Lower lobe of right lung (tissue), 2 donors: ENCODE results near the gene KIF14. TPM values are rescaled to one million over a fixed set of nuclear protein-coding genes. Genes with fewer than 3 reads are reported as not detected.

Experiments used
- ATAC-seq, 2 donors: fragments of 200-7000 bp; cut with Tn5 transposase; one replicate each; pipeline ENCODE4 v1.9.1; 2020 to 2022; ENCODE audit warnings: mild to moderate bottlenecking in 2 of 2, moderate library complexity in 2 of 2
- DNase-seq: peaks from one replicate; pipeline ENCODE4 v3.0.0-alpha.2; 2020
- H3K27ac ChIP-seq: fragments of 200-600 bp; one replicate; pipeline ENCODE4 v1.8.0; 2022
- H3K27me3 ChIP-seq: fragments of 200-600 bp; one replicate; pipeline ENCODE4 v1.8.0; 2022; ENCODE audit warnings: low read depth
- H3K36me3 ChIP-seq: fragments of 200-600 bp; one replicate; pipeline ENCODE4 v1.8.0; 2022; ENCODE audit warnings: mild to moderate bottlenecking
- H3K4me1 ChIP-seq: fragments of 200-600 bp; one replicate; pipeline ENCODE4 v1.8.0; 2022
- H3K4me3 ChIP-seq: fragments of 200-600 bp; one replicate; pipeline ENCODE4 v1.8.0; 2022; ENCODE audit warnings: mild to moderate bottlenecking
- H3K9me3 ChIP-seq: fragments of 200-600 bp; one replicate; pipeline ENCODE4 v1.8.0; 2022
- intact Hi-C: fragments of 100-400 bp; cut with DNase I; formaldehyde crosslinking; loops from one replicate; pipeline ENCODE4 v1.11.0; 2022
- total RNA-seq: library from RNA; stranded (reverse); fragmentation: NEBNext Ultra II Directional; extraction: Animal tissue kit (Norgen Biotek cat#: 25700); gene quantifications from one replicate; pipeline ENCODE4 v1.2.1, GENCODE V29; 2021
- TF ChIP-seq, protein P1 (sequence below): fragments of 200-600 bp; IDR thresholded peaks from one replicate; pipeline ENCODE4 v1.8.0; 2022; ENCODE audit warnings: antibody characterized with exemption, mild to moderate bottlenecking
- donor health status: DM: no; HTN: yes; CAD: no; lungs with severe emphysema.

KIF14 gene
- total RNA-seq, 1 donor from 2014 or later = 0.44 TPM

DNA sequence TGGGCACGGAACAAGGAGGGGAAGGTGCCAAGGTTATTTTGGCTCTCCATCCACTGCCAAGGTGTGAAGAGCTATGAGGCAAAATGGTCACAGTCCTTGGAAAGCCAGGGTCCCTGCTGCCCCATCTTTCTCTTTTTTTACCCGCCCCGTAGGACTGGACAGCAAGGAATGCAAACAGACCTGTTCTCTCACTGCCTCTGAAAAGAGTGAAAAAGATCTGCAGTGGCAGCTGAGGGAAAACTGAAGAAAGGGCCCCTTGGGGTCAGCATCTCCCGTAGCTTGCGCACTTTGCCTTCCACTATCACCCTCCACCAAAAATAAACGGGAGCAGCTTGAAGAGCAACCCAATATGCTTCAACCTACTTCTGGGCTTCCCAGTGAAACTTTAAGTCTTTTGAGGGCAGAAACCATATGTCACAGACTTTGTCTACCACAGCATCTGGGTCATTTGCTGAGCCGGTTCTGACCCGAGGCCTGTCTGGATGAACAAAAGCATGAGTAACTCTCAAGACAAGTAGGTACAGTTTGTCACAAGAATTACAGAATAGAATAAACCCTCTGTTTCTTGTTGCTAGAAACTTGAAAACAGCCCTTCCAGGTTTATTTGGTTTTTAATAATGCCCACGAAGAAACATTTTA, 9.4 kb upstream of the KIF14 start:
- TF ChIP-seq, protein P1, sequence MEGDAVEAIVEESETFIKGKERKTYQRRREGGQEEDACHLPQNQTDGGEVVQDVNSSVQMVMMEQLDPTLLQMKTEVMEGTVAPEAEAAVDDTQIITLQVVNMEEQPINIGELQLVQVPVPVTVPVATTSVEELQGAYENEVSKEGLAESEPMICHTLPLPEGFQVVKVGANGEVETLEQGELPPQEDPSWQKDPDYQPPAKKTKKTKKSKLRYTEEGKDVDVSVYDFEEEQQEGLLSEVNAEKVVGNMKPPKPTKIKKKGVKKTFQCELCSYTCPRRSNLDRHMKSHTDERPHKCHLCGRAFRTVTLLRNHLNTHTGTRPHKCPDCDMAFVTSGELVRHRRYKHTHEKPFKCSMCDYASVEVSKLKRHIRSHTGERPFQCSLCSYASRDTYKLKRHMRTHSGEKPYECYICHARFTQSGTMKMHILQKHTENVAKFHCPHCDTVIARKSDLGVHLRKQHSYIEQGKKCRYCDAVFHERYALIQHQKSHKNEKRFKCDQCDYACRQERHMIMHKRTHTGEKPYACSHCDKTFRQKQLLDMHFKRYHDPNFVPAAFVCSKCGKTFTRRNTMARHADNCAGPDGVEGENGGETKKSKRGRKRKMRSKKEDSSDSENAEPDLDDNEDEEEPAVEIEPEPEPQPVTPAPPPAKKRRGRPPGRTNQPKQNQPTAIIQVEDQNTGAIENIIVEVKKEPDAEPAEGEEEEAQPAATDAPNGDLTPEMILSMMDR = no peak
- H3K4me3 ChIP-seq = no peak overlapping the region
- ATAC-seq (no peak), DNase-seq (no peak)
- no peak overlapping the region for H3K27ac ChIP-seq
- no peaks in the 10 kb centered on the region for H3K27me3 ChIP-seq
- intact Hi-C loops = loop anchor here (10.0 kb wide), 1 partner anchor 175 kb away; no protein-coding TSS in a partner anchor
- H3K4me1 ChIP-seq = no peaks in the 10 kb centered on the region
- H3K36me3 ChIP-seq = no peaks in the 10 kb centered on the region
- no peaks in the 10 kb centered on the region for H3K9me3 ChIP-seq

DNA sequence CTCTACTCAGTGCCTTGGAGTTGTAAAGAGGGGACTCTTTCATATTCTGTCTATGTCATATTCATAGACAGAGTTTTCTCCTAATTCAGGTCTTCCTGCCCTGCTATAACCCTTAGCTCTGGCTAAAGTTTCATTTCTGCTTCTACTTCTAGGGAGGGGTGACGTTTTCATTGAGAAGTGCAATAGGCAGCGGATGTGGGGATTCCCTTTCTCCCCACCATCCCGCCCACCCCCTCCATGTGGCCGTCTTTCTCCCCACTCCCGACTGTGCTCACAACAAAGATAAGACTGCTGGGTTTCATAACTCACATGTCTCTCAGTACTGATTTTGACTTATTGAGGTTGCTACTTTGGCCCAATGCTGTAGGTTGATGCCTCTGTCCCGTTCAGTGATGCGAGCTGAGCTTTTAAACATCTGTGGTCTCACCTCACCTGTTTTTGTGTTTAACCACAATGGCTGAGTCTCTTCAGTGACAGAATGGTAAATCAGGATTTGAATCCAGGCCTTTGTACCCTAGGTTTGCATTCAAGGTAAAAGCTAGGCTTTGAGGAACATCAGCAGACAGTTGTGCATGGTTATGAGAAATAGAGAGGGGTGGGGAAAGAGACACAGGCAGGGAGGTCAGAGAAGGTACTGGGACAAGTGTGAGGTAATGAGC, 7.8 kb upstream of the KIF14 start:
- peak; percentile 54 to 71 for ATAC-seq
- intact Hi-C loops = loop anchor here (10.0 kb wide), 1 partner anchor 176 kb away; no protein-coding TSS in a partner anchor

DNA sequence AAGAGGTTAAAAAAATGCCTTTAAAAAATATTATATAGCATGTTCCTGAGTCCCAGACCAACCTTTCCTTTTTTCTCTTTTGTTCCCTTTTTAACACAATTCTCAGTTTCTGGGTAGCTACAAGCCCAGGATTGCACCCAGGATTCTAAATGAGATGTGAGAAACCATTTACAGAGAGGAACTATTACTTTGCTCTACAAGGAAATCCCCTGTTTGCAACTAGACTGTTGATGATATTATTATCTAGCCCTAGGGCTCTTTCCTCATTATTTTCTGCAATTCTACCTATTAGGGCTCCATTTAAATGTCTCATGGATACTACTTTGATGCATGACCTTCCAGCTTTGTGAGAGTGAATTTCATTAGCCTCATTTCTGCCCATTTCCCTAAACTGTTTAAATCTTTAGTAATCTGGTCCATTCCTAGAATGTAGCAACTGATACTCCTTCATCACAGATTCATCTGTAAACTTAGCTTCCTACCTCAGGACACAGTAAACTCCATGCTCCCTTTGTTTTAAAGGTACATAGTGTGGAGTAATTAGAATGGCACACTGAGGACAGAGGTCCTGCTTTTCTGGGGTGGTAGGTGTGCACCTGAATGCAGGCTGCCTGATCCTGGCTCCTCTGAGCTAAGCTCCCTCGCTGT, 7.1 kb upstream of the KIF14 start:
- H3K27ac ChIP-seq = no peak overlapping the region
- no peaks in the 10 kb centered on the region for H3K4me1 ChIP-seq
- no peak overlapping the region for H3K4me3 ChIP-seq
- intact Hi-C loops = loop anchor here (10.0 kb wide), 1 partner anchor 177 kb away; no protein-coding TSS in a partner anchor
- TF ChIP-seq, protein P1 = no peak
- ATAC-seq = peak in 1 of 2 donors; percentile 38
- H3K27me3 ChIP-seq = no peaks in the 10 kb centered on the region
- no peaks in the 10 kb centered on the region for H3K9me3 ChIP-seq
- H3K36me3 ChIP-seq = no peaks in the 10 kb centered on the region
- no peak for DNase-seq

More for the DNA sequence above, 7.8 kb upstream of the KIF14 start:
- TF ChIP-seq, protein P1 = no peak
- Histone ChIP-seq H3K4me3 (no peak overlapping the region), H3K9me3 (no peaks in the 10 kb centered on the region), H3K4me1 (no peaks in the 10 kb centered on the region), H3K36me3 (no peaks in the 10 kb centered on the region), H3K27ac (no peak overlapping the region), H3K27me3 (no peaks in the 10 kb centered on the region)
- no peak for DNase-seq

DNA sequence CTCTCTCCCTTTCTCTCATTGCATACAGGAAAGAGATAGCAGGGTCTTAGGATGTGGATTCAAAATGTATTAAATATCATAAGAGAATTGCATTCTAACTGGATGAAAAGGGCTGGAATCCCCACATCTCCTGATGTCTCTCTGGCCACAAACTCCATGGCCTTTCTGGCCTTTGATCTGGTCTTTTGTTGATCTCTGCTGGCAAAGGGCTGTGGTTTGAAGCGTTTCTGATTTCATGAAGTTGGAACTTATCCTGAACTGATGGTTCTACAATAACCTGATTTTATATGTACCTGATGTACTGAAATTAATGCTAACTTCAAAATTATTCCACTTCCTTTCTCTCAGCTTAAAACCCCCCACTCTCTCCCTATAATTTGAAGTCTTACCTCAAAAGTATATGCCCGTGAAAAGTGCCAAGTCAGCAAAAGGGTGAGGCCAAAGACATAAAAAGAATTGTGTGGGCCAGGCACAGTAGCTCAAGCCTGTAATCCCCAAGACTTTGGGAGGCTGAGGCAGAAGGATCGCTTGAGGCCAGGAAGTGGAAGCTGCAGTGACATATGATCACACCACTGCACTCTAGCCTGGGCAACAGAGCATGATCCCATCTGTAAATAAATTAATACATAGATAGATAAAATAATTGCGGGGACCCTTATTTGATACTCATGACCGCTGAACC, 6.4 kb upstream of the KIF14 start:
- no peak overlapping the region for H3K4me3 ChIP-seq
- intact Hi-C loops = loop anchor here (10.0 kb wide), 1 partner anchor 178 kb away; no protein-coding TSS in a partner anchor
- ATAC-seq = no peak
- no peak overlapping the region for H3K27ac ChIP-seq
- peaks cover 2% of the 10 kb centered on the region for H3K4me1 ChIP-seq
- TF ChIP-seq, protein P1 = no peak
- no peaks in the 10 kb centered on the region for H3K27me3 ChIP-seq
- no peak for DNase-seq
- H3K36me3 ChIP-seq = no peaks in the 10 kb centered on the region
- no peaks in the 10 kb centered on the region for H3K9me3 ChIP-seq

DNA sequence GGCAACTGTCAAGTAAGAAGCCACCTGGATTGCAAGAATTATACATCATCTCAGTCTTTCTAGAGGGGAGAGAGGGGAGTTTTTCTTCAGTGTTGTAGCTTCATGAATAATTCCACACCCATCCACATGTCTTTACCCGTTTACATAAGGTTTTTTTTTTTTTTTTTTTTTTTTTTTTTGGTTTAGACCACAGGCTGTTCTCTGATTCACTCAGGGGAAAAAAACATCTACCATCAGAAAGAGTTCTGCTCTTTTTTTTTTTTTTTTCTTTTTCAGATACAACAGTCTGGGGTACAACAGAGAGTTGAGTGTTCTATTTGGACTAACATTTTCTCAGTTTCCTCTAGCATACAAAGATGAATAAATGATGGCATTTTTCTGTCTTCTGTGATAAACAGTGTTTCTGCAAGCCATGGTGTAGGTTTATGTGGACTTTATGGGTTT, 4.9 kb upstream of the KIF14 start:
- TF ChIP-seq, protein P1 = no peak
- no peak overlapping the region for H3K27ac ChIP-seq
- ATAC-seq (no peak), DNase-seq (no peak)
- no peaks in the 10 kb centered on the region for H3K36me3 ChIP-seq
- intact Hi-C loops = loop anchor here (10.0 kb wide), 1 partner anchor 179 kb away; no protein-coding TSS in a partner anchor
- peaks cover 11% of the 10 kb centered on the region for H3K4me1 ChIP-seq
- H3K9me3 ChIP-seq = no peaks in the 10 kb centered on the region
- H3K27me3 ChIP-seq = no peaks in the 10 kb centered on the region
- no peak overlapping the region for H3K4me3 ChIP-seq
